Natural killer cell (primary cell): ENCODE measurements around the gene RAB3D. TPM values are rescaled to one million over a fixed set of nuclear protein-coding genes. Genes with fewer than 3 reads are reported as not detected.

Source experiments
- ATAC-seq, 3 donors: fragments of 150-1000 bp in 2 of 3; fragments of 200-7000 bp in 1 of 3; cut with Tn5 transposase; 1 replicate in 1 of 3; 2 replicates in 2 of 3; pipeline ENCODE4 v1.10.0; 2021; ENCODE audit warnings: mild to moderate bottlenecking in 2 of 3, moderate library complexity in 2 of 3
- DNase-seq, 2 donors: peaks; one replicate each; pipeline versions ENCODE4 v3.0.0 to v3.0.0-alpha.2; 2013 to 2021; ENCODE audit warnings: mixed read lengths in 1 of 2
- H3K27ac ChIP-seq: one replicate; pipeline ENCODE4 v1.5.1; 2013; ENCODE audit warnings: mild to moderate bottlenecking, low read length
- H3K27me3 ChIP-seq: one replicate; pipeline ENCODE4 v1.6.1; 2013; ENCODE audit warnings: low read length; ENCODE audit not compliant: control insufficient read depth, insufficient read depth
- H3K36me3 ChIP-seq: one replicate; pipeline ENCODE4 v1.6.1; 2013; ENCODE audit warnings: low read length; ENCODE audit not compliant: control insufficient read depth, insufficient read depth
- H3K4me1 ChIP-seq: one replicate; pipeline ENCODE4 v1.6.1; 2013; ENCODE audit warnings: low read length; ENCODE audit not compliant: control insufficient read depth, insufficient read depth
- H3K4me3 ChIP-seq: one replicate; pipeline ENCODE4 v1.5.1; 2013; ENCODE audit warnings: low read length
- H3K9me3 ChIP-seq: one replicate; pipeline ENCODE4 v1.6.1; 2013; ENCODE audit warnings: low read length; ENCODE audit not compliant: control insufficient read depth, insufficient read depth
- H3K27ac Mint-ChIP-seq, 2 donors: one replicate each; pipeline ENCODE4 v1.8.0; 2022; ENCODE audit warnings: mild to moderate bottlenecking in 2 of 2, mixed read lengths in 2 of 2, moderate library complexity in 1 of 2
- H3K27me3 Mint-ChIP-seq, 2 donors: one replicate each; pipeline ENCODE4 v1.8.0; 2022; ENCODE audit warnings: low read depth in 2 of 2, mixed read lengths in 2 of 2
- H3K36me3 Mint-ChIP-seq: one replicate; pipeline ENCODE4 v1.8.0; 2022; ENCODE audit warnings: mixed read lengths
- H3K4me1 Mint-ChIP-seq, 2 donors: one replicate each; pipeline ENCODE4 v1.8.0; 2022; ENCODE audit warnings: mixed read lengths in 2 of 2
- H3K4me3 Mint-ChIP-seq: one replicate; pipeline ENCODE4 v1.8.0; 2022; ENCODE audit warnings: mild to moderate bottlenecking, moderate library complexity, mixed read lengths
- H3K9me3 Mint-ChIP-seq, 2 donors: one replicate each; pipeline ENCODE4 v1.8.0; 2022; ENCODE audit warnings: mixed read lengths in 2 of 2
- CTCF ChIP-seq: fragments of 200-600 bp; IDR thresholded peaks from one replicate; pipeline ENCODE4 v1.8.0; 2022; ENCODE audit warnings: antibody characterized with exemption
- WGBS: methylation state at CpG from one replicate; pipeline ENCODE4 v1.1.7; 2013; ENCODE audit warnings: missing lambda C conversion rate; ENCODE audit not compliant: insufficient coverage; 5-methylcytosine and 5-hydroxymethylcytosine counted together
- intact Hi-C: fragments of 100-400 bp; cut with micrococcal nuclease; formaldehyde crosslinking; loops from one replicate; pipeline ENCODE4 v1.14.2; 2022
- total RNA-seq, 4 donors: library from RNA; stranded (reverse); fragments of 120-200 nt in 1 of 4; gene quantifications; one replicate each; pipeline versions ENCODE4 v1.2.3 to v1.2.4, GENCODE V29; 2013 to 2022

The RAB3D gene
- total RNA-seq, 3 donors from 2014 or later (not counting 1 experiment from before 2014, with no cell fraction given), result 14.3 to 20.0 (median 15.7) TPM

GRCh38 chr19:11377237-11377636, 37.8 kb upstream of the RAB3D start:
- peaks cover 55% of the 10 kb centered on the region for H3K4me1 ChIP-seq
- no peak overlapping the region for H3K4me3 ChIP-seq
- no peak for ATAC-seq
- Mint-ChIP-seq H3K36me3 (no peaks in the 10 kb centered on the region), H3K27ac (peak overlapping the region; percentile 47 to 64), H3K4me1 (peaks cover 24 to 28% of the 10 kb centered on the region in 2 donors), H3K4me3 (no peak overlapping the region), H3K9me3 (no peaks in the 10 kb centered on the region), H3K27me3 (peaks cover 0 to 8% of the 10 kb centered on the region in 2 donors)
- intact Hi-C loops, result loop anchor here (10.0 kb wide), 1 partner anchor 128 kb away; the partner anchor contains the start of gene ZNF653
- no peaks in the 10 kb centered on the region for H3K9me3 ChIP-seq
- DNase-seq, result peak in 1 of 2 donors; percentile 28
- peaks cover 4% of the 10 kb centered on the region for H3K27me3 ChIP-seq
- H3K27ac ChIP-seq, result no peak overlapping the region
- no peak for TF ChIP-seq CTCF
- H3K36me3 ChIP-seq, result no peaks in the 10 kb centered on the region

GRCh38 chr19:11375143-11375948, 35.9 kb upstream of the RAB3D start:
- H3K27me3 Mint-ChIP-seq, result no peaks in the 10 kb centered on the region
- H3K27me3 ChIP-seq, result no peaks in the 10 kb centered on the region
- H3K36me3 Mint-ChIP-seq, result no peaks in the 10 kb centered on the region
- no peak overlapping the region for H3K4me3 Mint-ChIP-seq
- H3K4me1 ChIP-seq, result peaks cover 37% of the 10 kb centered on the region
- intact Hi-C loops, result loop anchor here (1.0 to 10.0 kb wide), 4 partner anchors 21 to 129 kb away; partner anchors contain the start of genes CCDC159, ODAD3, PLPPR2 and PRKCSH
- no peak for TF ChIP-seq CTCF
- 6% methylated on average over 27 of the region's 27 CpGs for WGBS
- no peak overlapping the region for H3K27ac Mint-ChIP-seq
- H3K27ac ChIP-seq, result peak overlapping the region; percentile 94
- H3K9me3 ChIP-seq, result no peaks in the 10 kb centered on the region
- no peaks in the 10 kb centered on the region for H3K36me3 ChIP-seq
- peak; percentile 59 to 87 for DNase-seq
- H3K4me1 Mint-ChIP-seq, result peaks cover 12% of the 10 kb centered on the region in 2 donors
- peak overlapping the region; percentile 84 for H3K4me3 ChIP-seq
- ATAC-seq, result peak; percentile 25 to 51 (median 30)
- no peaks in the 10 kb centered on the region for H3K9me3 Mint-ChIP-seq

GRCh38 chr19:11374433-11375142, 35.1 kb upstream of the RAB3D start, which contains the start of gene SWSAP1:
Gene SWSAP1, plus strand, starts transcription at chr19:11374666. Its CDS starts 15 bp downstream, at chr19:11374681.
- H3K27me3 ChIP-seq, result no peaks in the 10 kb centered on the region
- no peaks in the 10 kb centered on the region for H3K27me3 Mint-ChIP-seq
- intact Hi-C loops, result loop anchor here (1.0 to 10.0 kb wide), 4 partner anchors 20 to 130 kb away; partner anchors contain the start of genes CCDC159, ODAD3, PLPPR2 and PRKCSH
- under 1% methylated on average over 44 of the region's 44 CpGs for WGBS
- H3K4me1 ChIP-seq, result peaks cover 31% of the 10 kb centered on the region
- H3K9me3 Mint-ChIP-seq, result no peaks in the 10 kb centered on the region
- ATAC-seq (peak; percentile 88 to 97 (median 89)), DNase-seq (peak; percentile 97 to 99)
- peak within 1 kb of the TSS; percentile 94 for H3K27ac ChIP-seq
- H3K27ac Mint-ChIP-seq, result no peak within 1 kb of the TSS
- H3K4me1 Mint-ChIP-seq, result peaks cover 6% of the 10 kb centered on the region in 2 donors
- TF ChIP-seq CTCF, result no peak
- H3K4me3 ChIP-seq, result peak within 1 kb of the TSS; percentile 84
- no peak within 1 kb of the TSS for H3K4me3 Mint-ChIP-seq
- no peaks in the 10 kb centered on the region for H3K36me3 Mint-ChIP-seq
- no peaks in the 10 kb centered on the region for H3K9me3 ChIP-seq
- no peaks in the 10 kb centered on the region for H3K36me3 ChIP-seq
